Hepatic stellate cell (primary cell): ENCODE results near the gene TXNDC17.
"Not testable (repeated sequence)": the region's sequence is repeated elsewhere in the genome, so short reads cannot be mapped to it uniquely, and the experiment has no call there.

Experiments used
- DNase-seq: peaks from one replicate; pipeline ENCODE4 v3.0.0; 2011; ENCODE audit warnings: low spot score

Gene TXNDC17

DNA sequence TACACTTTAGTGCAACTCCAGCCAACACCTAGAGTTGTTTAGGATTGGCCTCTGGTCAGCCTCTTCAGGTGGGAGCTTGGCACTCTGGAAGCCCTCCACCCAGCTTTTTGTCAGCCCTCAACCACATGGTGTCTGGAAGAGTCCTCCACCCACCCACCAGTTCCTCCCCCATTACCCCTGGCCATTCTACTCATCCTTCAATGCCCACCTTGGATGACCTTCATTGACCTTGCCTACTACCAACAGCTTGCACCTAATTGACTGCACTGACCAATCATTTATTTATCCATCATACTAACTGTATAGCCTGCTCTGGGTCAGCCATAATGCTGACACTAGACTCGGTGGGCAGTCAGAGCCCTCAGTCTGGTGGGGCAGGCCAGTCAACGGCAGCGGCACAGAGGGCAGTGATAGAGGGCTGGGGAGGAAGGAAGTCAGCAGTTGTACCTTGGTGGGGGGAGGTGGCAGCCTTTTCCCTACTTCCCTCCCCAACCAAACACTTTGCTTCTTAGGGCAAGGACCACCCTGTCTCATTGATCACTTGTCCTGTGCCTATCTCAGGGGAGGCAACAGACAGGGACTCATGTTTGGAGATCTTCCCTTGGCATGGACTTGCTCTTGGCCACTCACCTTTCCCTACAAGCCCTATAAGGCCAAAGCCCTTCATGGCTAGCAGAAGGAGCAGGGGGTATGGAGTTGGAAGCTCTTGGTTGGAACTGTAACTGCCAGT is 43.0 kb downstream of the TXNDC17 start:
- DNase-seq, result no peak

DNA sequence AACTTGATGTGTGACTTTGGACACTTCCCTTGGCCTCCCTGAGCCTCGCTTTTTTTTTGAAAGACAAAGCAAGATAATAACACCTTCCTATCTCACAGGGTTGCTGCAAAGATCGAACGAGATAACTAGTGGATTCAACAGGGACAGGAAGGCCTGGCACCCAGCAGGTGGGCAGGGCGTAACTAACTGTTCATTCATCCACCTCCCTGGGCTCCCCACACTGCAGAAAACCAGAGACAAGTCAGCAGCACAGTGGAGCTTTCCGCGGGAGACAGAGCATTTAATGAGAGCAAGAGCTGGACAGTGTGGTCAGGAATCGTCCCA is 43.6 kb downstream of the TXNDC17 start:
- DNase-seq, result no peak

DNA sequence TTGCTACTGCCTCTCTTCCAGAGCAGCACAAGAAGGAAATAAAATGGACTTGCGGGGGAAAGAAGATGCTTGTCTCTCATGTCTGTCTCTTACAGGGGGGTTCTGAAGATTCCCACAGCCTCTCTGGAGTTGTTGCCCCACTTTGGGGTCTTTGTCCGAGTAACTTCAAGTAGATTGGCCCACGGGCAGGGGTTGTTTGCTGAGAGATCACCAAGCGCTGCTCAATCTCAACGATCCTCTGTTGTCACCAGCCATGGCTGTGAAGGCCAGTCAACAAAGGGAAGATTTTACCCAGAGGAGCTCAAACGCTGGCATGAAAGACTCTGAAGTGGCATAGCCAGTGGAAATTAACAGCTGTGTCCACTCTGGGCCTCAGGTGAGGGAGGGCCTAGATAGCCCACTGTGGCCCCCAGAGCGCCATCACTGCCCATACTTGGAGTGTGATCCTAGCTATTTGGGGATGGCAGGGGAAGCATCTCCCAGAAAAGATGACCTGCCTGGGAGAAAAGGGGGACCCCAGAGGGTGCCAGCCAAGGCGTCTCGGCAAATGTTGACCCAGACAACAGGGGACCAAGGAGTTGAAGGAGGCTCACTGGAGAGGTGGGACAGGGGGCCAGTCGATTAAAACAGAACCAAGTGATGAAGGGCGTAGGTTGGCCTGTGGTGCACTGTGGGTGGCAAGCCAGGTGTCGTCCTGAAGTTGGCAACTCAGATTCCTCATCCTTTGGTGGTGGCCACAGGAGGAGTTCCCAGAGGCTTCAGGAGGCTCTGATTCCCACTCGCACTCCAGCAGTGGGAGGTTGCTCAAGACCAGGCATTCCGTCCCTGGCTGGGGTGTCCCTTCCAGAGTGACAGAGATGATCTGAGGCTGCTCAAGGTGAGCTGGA is 44.3 kb downstream of the TXNDC17 start:
- DNase-seq, result no peak

- DNase-seq, result no peak
These were observed 45.2 kb downstream of the TXNDC17 start for GRCh38 chr17:6686026-6686425.

DNA sequence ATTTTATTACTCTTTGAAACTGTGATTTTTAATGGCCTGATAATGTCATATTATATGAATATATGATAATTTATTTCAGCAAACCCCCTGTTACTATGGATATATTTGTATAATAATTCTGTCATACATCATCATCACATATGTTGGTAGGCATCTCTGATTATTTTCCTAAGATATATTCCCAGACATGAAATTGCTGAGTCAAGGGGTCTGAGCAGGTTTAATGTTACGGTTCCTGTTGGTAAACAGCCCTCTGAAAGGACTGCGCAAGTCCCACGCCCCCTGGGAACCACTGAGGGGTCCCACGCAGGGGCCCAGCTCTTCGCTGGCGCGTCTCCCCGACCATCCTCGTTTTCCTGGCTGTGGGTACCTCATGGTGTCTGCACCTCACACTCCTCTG is 48.1 kb downstream of the TXNDC17 start:
- no peak for DNase-seq

- DNase-seq, result no peak
These were observed 49.8 kb downstream of the TXNDC17 start for GRCh38 chr17:6690641-6691040.

DNA sequence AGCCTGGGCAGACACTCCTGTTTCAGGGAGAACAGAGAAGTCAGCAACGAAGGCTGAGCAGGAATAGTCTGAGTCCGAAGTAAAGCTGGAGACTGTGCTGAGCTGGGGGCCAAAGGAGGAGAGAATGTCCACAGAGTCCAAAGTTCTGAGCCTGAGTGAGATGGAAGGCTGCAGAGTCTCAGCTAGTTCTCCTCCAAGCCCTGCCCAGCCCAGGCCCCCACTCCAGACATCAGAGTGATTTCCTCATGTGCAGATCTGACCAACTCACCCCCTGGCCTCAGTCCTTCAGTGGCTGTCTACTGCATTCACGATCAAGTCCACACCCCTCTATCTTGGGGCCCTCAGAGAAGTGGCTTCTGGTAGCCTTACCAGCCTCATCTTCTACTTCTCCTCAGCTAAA is 50.7 kb downstream of the TXNDC17 start:
- DNase-seq, result no peak

DNA sequence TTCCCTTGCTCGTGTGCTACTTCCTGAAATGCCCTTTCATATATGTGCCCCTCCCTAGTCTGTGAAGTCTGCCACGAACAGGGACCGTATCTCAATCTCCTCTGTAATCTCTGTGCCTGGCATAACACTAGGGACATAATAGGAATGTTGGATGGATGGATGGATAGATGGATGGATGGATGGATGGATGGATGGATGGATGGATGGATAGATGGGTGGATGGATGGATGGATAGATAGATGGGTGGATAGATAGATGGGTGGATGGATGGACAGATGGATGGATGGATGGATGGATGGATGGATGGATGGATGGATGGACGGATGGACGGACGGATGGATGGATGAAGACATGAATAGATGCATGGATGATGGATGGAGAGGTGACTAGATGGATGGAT is 51.1 kb downstream of the TXNDC17 start:
- DNase-seq, result not testable (repeated sequence)
